ENCODE measurements around the gene PATE3. TPM values are rescaled to one million over a fixed set of nuclear protein-coding genes. Genes with fewer than 3 reads are reported as not detected.

PATE3 gene
- total and polyA plus RNA-seq, 2 experiments from 2014 or later, result not detected

- DNase-seq (ENCODE audit: low read depth in 1 of 2, low spot score in 1 of 2), result no peak
- Histone ChIP-seq H3K9me3 (ENCODE audit: low read depth) (no peaks in the 10 kb centered on the region), H3K27me3 (no peaks in the 10 kb centered on the region), H3K4me1 (ENCODE audit: low read depth) (peaks cover 6% of the 10 kb centered on the region), H3K4me3 (no peak overlapping the region), H3K27ac (no peak overlapping the region), H3K36me3 (no peaks in the 10 kb centered on the region)
- no peak for TF ChIP-seq CTCF (IDR thresholded peaks at IDR 0.05; ENCODE audit: low read depth, low read length)
These were observed 17.3 kb upstream of the PATE3 start for GRCh38 chr11:125770583-125770982.

GRCh38 chr11:125772834-125773505 is 15.0 kb upstream of the PATE3 start:
- Histone ChIP-seq H3K4me1 (ENCODE audit: low read depth) (peaks cover 6% of the 10 kb centered on the region), H3K36me3 (no peaks in the 10 kb centered on the region), H3K4me3 (no peak overlapping the region), H3K27me3 (no peaks in the 10 kb centered on the region), H3K9me3 (ENCODE audit: low read depth) (no peaks in the 10 kb centered on the region), H3K27ac (no peak overlapping the region)
- peak in 1 of 2 donors; percentile 93 for DNase-seq (ENCODE audit: low read depth in 1 of 2, low spot score in 1 of 2)
- no peak for TF ChIP-seq CTCF (IDR thresholded peaks at IDR 0.05; ENCODE audit: low read depth, low read length)

GRCh38 chr11:125773516-125773915 is 14.4 kb upstream of the PATE3 start:
- H3K4me1 ChIP-seq (ENCODE audit: low read depth), result peaks cover under 1% of the 10 kb centered on the region
- peak in 1 of 2 donors; percentile 52 for DNase-seq (ENCODE audit: low read depth in 1 of 2, low spot score in 1 of 2)
- H3K27me3 ChIP-seq, result no peaks in the 10 kb centered on the region
- no peaks in the 10 kb centered on the region for H3K9me3 ChIP-seq (ENCODE audit: low read depth)
- H3K36me3 ChIP-seq, result no peaks in the 10 kb centered on the region
- no peak for TF ChIP-seq CTCF (IDR thresholded peaks at IDR 0.05; ENCODE audit: low read depth, low read length)
- H3K27ac ChIP-seq, result no peak overlapping the region
- no peak overlapping the region for H3K4me3 ChIP-seq

- no peak overlapping the region for H3K4me3 ChIP-seq
- H3K27me3 ChIP-seq, result no peaks in the 10 kb centered on the region
- no peaks in the 10 kb centered on the region for H3K36me3 ChIP-seq
- no peaks in the 10 kb centered on the region for H3K9me3 ChIP-seq (ENCODE audit: low read depth)
- TF ChIP-seq CTCF (IDR thresholded peaks at IDR 0.05; ENCODE audit: low read depth, low read length), result no peak
- no peaks in the 10 kb centered on the region for H3K4me1 ChIP-seq (ENCODE audit: low read depth)
- no peak overlapping the region for H3K27ac ChIP-seq
- peak in 1 of 2 donors; percentile 52 for DNase-seq (ENCODE audit: low read depth in 1 of 2, low spot score in 1 of 2)
These were observed 10.6 kb upstream of the PATE3 start for GRCh38 chr11:125777309-125777708.

- H3K4me3 ChIP-seq, result no peak within 1 kb of the TSS
- no peaks in the 10 kb centered on the region for H3K27me3 ChIP-seq
- no peak for TF ChIP-seq CTCF (IDR thresholded peaks at IDR 0.05; ENCODE audit: low read depth, low read length)
- no peak for DNase-seq (ENCODE audit: low read depth in 1 of 2, low spot score in 1 of 2)
- no peaks in the 10 kb centered on the region for H3K36me3 ChIP-seq
- H3K9me3 ChIP-seq (ENCODE audit: low read depth), result no peaks in the 10 kb centered on the region
- no peaks in the 10 kb centered on the region for H3K4me1 ChIP-seq (ENCODE audit: low read depth)
- no peak within 1 kb of the TSS for H3K27ac ChIP-seq
These were observed 9.2 kb upstream of the PATE3 start, which contains the start of gene PATE2 for GRCh38 chr11:125778728-125779127. Gene PATE2 (minus strand): TSS chr11:125778828. CDS start chr11:125778773, 55 bp downstream.
